ENCODE results near the gene NEK5.
"Not testable (repeated sequence)": the region's sequence is repeated elsewhere in the genome, so short reads cannot be mapped to it uniquely, and the experiment has no call there.

The NEK5 gene

GRCh38 chr13:52128714-52129700, at the start of gene NEK5:
Gene NEK5 (minus strand): TSS chr13:52129073. CDS start chr13:52127482, 1,591 bp downstream.
- DNase-seq: peak; percentile 62 to 72

- DNase-seq: no peak
Observed at GRCh38 chr13:52177276-52177675, 48.4 kb upstream of the NEK5 start.

DNA sequence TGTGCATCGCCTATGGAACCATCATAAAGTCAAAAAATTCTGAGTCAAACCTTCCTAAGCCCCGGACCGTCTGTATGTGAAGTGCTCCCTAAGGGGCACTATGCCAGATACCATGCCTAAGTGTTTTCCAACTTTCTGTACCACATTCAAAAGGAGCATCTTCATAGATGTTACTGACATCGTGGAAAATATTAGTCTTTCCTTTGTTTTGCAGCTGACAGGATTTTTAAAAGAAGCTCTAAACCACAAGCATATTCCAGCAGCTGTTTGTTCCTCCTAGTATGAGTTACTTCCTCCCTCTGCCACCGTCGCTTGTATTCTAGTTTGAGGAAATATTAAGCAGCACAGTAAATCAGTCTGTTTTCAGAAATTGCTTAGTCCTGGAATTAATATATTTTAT, 45.1 kb upstream of the NEK5 start:
- not testable (repeated sequence) for DNase-seq

GRCh38 chr13:52173373-52173772, 44.5 kb upstream of the NEK5 start:
- no peak for DNase-seq

- DNase-seq: not testable (repeated sequence)
Observed at GRCh38 chr13:52171686-52172085, 42.8 kb upstream of the NEK5 start.

- DNase-seq: not testable (repeated sequence)
Observed at GRCh38 chr13:52170828-52171391, 42.0 kb upstream of the NEK5 start.

GRCh38 chr13:52169839-52170238, 41.0 kb upstream of the NEK5 start:
- no peak for DNase-seq

DNA sequence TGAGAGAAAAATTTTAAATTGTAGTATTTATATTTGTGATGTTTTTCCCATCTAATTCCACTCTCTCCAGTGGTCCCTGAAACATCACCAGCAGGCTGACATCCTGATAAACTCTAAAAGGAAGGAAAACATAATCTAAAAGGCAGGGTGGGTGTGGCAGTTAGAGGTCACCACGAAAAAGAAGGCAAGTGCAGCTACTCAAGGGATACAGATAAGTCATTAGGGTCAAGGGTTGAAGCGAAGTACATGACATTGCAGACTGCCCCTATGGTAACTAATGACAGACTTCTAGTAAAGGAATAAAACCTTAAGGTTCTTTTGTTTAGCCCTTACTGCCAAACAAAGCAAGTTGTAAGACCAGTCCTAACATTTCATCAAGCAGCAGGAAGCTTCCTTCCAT, 36.5 kb upstream of the NEK5 start:
- DNase-seq: no peak

GRCh38 chr13:52164989-52165388, 36.1 kb upstream of the NEK5 start:
- DNase-seq: no peak

DNA sequence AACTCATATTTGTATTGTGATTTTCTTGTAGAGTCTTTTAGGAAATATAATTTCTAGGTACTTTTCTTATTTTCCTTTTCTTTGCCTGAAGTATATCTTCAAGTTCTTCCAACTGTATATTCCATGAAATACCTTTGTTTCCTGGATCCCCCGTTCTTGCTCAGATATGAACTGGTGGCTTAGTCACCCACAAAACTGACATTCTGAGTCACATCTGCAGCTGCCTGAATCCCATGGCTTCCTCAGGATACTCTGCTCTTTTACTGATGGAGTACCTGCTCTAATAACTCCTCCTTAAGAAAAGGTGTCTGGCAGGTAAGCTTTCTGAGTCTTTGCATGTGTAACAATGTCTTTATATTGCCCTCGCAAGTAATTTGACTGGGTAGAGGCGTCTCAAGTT, 35.0 kb upstream of the NEK5 start:
- not testable (repeated sequence) for DNase-seq

GRCh38 chr13:52162279-52163101, 33.6 kb upstream of the NEK5 start:
- DNase-seq: no peak

- DNase-seq: no peak
Observed at GRCh38 chr13:52161181-52161646, 32.3 kb upstream of the NEK5 start.

DNA sequence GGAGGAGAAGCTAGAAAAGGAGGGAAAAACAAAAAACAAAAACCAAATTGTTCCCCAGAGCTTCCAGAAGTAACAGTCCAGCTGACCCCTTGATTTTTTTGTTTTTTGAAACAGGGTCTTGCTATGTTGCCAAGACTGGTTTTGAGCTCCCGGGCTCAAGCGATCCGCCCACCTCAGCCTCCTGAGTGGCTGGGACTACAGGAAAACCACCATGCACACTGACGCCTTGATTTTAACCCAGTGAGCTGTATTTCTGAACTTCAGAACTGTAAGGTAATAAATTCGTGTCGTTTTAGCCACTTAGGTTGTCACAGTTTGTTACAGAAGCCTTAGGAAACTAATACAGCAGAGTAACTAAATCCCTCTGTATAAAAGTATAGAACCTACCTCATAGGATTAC, 31.6 kb upstream of the NEK5 start:
- DNase-seq: no peak

DNA sequence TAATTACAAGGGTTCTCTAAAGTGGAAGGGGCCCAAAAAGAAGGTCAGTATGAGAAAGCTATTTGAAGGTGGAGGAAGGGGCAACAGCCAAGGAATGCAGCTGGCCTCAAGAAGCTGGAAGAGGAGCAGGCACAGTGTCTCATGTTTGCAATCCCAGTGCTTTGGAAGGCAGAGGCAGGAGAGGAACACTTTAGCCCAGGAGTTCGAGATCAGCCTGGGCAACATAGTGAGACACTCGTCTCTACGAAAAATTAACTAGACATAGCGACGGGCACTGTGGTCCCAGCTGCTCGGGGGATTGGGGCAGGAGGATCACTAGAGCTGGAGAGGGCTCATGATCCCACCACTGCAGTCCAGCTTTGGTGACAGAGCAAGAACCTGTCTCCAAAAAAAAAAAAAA, 31.2 kb upstream of the NEK5 start:
- no peak for DNase-seq

GRCh38 chr13:52159159-52159982, 30.5 kb upstream of the NEK5 start, which contains the start of gene NEK3:
Gene NEK3 (minus strand): TSS chr13:52159597. CDS start chr13:52156191, 3,406 bp downstream.
- DNase-seq: peak; percentile 54 to 62

DNA sequence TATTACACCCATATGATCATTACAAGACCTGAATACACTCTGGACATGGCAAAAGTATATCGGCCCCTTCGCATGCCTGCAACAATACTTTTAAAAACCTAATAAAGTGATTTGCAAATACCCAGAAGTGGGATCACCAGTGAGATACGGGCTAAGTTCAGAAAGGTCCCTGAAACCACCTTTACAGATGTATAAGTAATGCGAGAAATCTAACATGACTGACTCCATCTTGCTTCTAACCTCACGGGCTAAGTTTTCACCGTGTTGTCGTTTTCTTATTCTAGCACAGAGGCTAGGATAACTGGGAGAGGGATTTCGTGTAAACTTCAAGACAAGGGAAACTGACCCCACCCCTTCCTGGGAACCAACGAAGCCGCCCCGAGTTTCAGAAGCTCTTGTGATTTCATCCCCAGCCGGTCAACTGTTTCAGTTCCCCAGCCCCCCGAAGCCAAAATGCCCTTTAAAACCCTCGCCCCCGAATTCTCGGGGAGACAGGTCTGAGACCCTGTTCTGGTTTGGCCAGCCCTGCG, 29.8 kb upstream of the NEK5 start:
- peak in 1 of 2 experiments; percentile 38 for DNase-seq

DNA sequence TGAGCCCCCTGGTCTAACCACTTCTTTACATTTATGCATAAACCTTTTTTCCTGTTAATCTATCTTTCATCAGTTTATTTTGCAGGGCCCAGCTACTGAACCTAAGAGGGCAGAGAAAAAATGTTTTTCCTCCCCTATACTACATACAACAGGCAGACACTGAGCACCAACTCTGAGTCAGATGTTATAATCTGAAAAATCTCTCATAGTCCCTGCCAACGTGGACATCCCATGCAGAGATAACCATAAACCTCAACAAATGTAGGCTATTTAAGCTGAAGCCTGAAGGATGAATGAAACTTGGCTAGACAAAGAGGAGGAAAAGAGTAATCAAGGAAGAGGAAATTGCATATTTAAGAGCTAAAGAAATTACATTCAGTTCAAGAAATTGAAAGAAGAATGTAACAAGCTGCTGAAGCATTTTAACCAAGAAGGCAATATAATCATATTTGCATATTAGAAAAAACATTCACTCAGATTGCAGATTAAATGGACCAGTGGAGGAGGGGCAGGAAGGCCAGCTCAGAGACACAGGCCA, 27.9 kb upstream of the NEK5 start:
- no peak for DNase-seq

DNA sequence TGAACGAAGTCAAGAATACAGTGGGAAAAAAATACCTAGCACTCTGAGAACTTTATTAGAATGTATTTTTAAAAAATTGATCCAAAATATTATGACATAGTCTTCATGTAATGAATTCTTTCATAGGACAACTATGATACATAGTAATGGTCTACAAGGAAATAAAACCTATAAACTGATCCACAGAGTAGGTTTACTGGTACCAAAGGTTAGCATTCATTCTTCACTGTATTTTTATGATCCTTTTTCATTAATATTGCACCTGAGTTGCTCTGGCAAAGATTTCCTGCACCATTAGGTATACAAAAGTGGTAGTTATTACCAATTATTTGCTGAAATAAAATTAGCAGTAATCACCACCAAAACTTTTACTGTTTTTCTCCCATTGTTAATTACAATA, 26.3 kb upstream of the NEK5 start:
- no peak for DNase-seq

- no peak for DNase-seq
Observed at GRCh38 chr13:52147225-52147624, 18.4 kb upstream of the NEK5 start.

- no peak for DNase-seq
Observed at GRCh38 chr13:52141299-52141698, 12.4 kb upstream of the NEK5 start.

- DNase-seq: no peak
Observed at GRCh38 chr13:52137489-52137888, 8.6 kb upstream of the NEK5 start.

- DNase-seq: no peak
Observed at GRCh38 chr13:52136763-52137162, 7.9 kb upstream of the NEK5 start.
